Pancreas (tissue), 10 donors: ENCODE results near the gene CTNNA2. TPM values are rescaled to one million over a fixed set of nuclear protein-coding genes. Genes with fewer than 3 reads are reported as not detected.

ENCODE experiments used
- ATAC-seq, 4 donors: fragments of 200-7000 bp; cut with Tn5 transposase; one replicate each; pipeline versions ENCODE4 v1.8.0 to v1.9.1; 2020; ENCODE audit warnings: mild to moderate bottlenecking in 4 of 4, moderate library complexity in 4 of 4
- DNase-seq, 6 donors: peaks; one replicate each; pipeline ENCODE4 v3.0.0-alpha.2; 2020
- FAIRE-seq: peaks from 2 replicates; lab custom pipeline; 2012; peaks lifted over from hg19 to GRCh38; lab: Jason Lieb, UNC
- H3K27ac ChIP-seq, 4 donors: fragments of 200-600 bp; sonication (generic); 1 replicate in 3 of 4; 2 replicates in 1 of 4; pipeline versions ENCODE4 v1.5.0 to v1.8.0; 2020
- H3K27me3 ChIP-seq, 4 donors: fragments of 200-600 bp; one replicate each; pipeline ENCODE4 v1.8.0; 2021
- H3K36me3 ChIP-seq, 3 donors: fragments of 200-600 bp; sonication (generic) in 1 of 3; one replicate each; pipeline versions ENCODE4 v1.5.0 to v1.8.0; 2020 to 2021
- H3K4me1 ChIP-seq, 3 donors: fragments of 200-600 bp; one replicate each; pipeline ENCODE4 v1.8.0; 2021
- H3K4me3 ChIP-seq, 4 donors: fragments of 200-600 bp; sonication (generic) in 2 of 4; one replicate each; pipeline versions ENCODE4 v1.5.0 to v1.8.0; 2020 to 2021
- H3K9me3 ChIP-seq, 4 donors: fragments of 200-600 bp; one replicate each; pipeline ENCODE4 v1.8.0; 2021
- CTCF ChIP-seq, 4 donors: fragments of 200-600 bp; sonication (generic) in 3 of 4; IDR thresholded peaks; one replicate each; pipeline versions ENCODE4 v1.5.0 to v1.8.0; 2021; ENCODE audit warnings: antibody characterized with exemption in 4 of 4
- WGBS, 2 donors: extraction: QIAGEN DNeasy Blood & Tissue Kit; methylation state at CpG; one replicate each; pipeline ENCODE4 v1.1.7; 2013; 5-methylcytosine and 5-hydroxymethylcytosine counted together
- intact Hi-C, 3 donors: fragments of 100-400 bp; cut with DNase I; formaldehyde crosslinking; loops; one replicate each; pipeline versions ENCODE4 v1.11.1 to v1.14.2; 2022
- polyA plus RNA-seq, 2 donors: library from polyadenylated mRNA; stranded (reverse); fragments of 200-250 nt; gene quantifications; one replicate each; pipeline ENCODE4 v1.2.3, GENCODE V29; 2013
- total RNA-seq, 6 donors: library from RNA; stranded (reverse); fragmentation: NEBNext Ultra II Directional in 4 of 6; extraction: Animal tissue kit (Norgen Biotek cat#: 25700) in 4 of 6; gene quantifications; one replicate each; pipeline versions ENCODE4 v1.2.1 to v1.2.4, GENCODE V29; 2021 to 2023
- donor health status: healthy with polysubstance abuse.
- donor health status: DM: no; HTN: no; CAD: no; lungs with moderate emphysema.
- donor health status: DM: no; HTN: no; CAD: no.
- donor health status: control.
- donor health status: control.
- donor health status: Bipolar disorder and iron deficiency.
- donor health status: DM: yes; HTN: yes; CAD: no.
- donor health status: DM: no; HTN: no; CAD: no.
- donor health status: DM: no; HTN: no; CAD: no.
- donor health status: DM: yes; HTN: yes; CAD: no.

Gene CTNNA2
- total and polyA plus RNA-seq, 8 donors: 0.25 to 12.1 (median 2.1) TPM

- Histone ChIP-seq H3K36me3 (no peaks in the 10 kb centered on the region), H3K27ac (no peak overlapping the region), H3K27me3 (no peaks in the 10 kb centered on the region), H3K9me3 (no peaks in the 10 kb centered on the region), H3K4me3 (no peak overlapping the region), H3K4me1 (no peaks in the 10 kb centered on the region)
- no peak for ATAC-seq
- WGBS, 2 donors: 81 to 86% methylated on average over 4 of the region's 4 CpGs
- intact Hi-C loops: no loop called here
- FAIRE-seq: no peak
- no peak for DNase-seq
- no peak for TF ChIP-seq CTCF (IDR thresholded peaks at IDR 0.05)
These were observed 244.7 kb downstream of the CTNNA2 start for GRCh38 chr2:79757526-79757925.

GRCh38 chr2:79758042-79758441 lies 245.2 kb downstream of the CTNNA2 start:
- FAIRE-seq (no peak), DNase-seq (no peak), ATAC-seq (no peak)
- Histone ChIP-seq H3K36me3 (no peaks in the 10 kb centered on the region), H3K9me3 (no peaks in the 10 kb centered on the region), H3K27me3 (no peaks in the 10 kb centered on the region), H3K27ac (no peak overlapping the region), H3K4me1 (no peaks in the 10 kb centered on the region), H3K4me3 (no peak overlapping the region)
- intact Hi-C loops: no loop called here
- WGBS, 2 donors: 71 to 73% methylated on average over 5 of the region's 5 CpGs
- TF ChIP-seq CTCF (IDR thresholded peaks at IDR 0.05): no peak

GRCh38 chr2:79758749-79759282 lies 246.0 kb downstream of the CTNNA2 start:
- Histone ChIP-seq H3K36me3 (no peaks in the 10 kb centered on the region), H3K4me1 (no peaks in the 10 kb centered on the region), H3K4me3 (no peak overlapping the region), H3K9me3 (no peaks in the 10 kb centered on the region), H3K27ac (no peak overlapping the region), H3K27me3 (no peaks in the 10 kb centered on the region)
- no peak for FAIRE-seq
- no peak for ATAC-seq
- intact Hi-C loops: no loop called here
- DNase-seq: no peak
- WGBS, 2 donors: 69 to 73% methylated on average over 6 of the region's 6 CpGs
- TF ChIP-seq CTCF (IDR thresholded peaks at IDR 0.05): no peak

GRCh38 chr2:79770926-79771325 lies 258.1 kb downstream of the CTNNA2 start:
- 52 to 71% methylated on average over 3 of the region's 3 CpGs for WGBS, 2 donors
- H3K36me3 ChIP-seq: no peaks in the 10 kb centered on the region
- no peaks in the 10 kb centered on the region for H3K9me3 ChIP-seq
- intact Hi-C loops: no loop called here
- no peak for TF ChIP-seq CTCF (IDR thresholded peaks at IDR 0.05)
- no peak overlapping the region for H3K27ac ChIP-seq
- DNase-seq (no peak), FAIRE-seq (no peak), ATAC-seq (no peak)
- H3K4me1 ChIP-seq: no peaks in the 10 kb centered on the region
- H3K4me3 ChIP-seq: no peak overlapping the region
- no peaks in the 10 kb centered on the region for H3K27me3 ChIP-seq

GRCh38 chr2:79771493-79771892 lies 258.6 kb downstream of the CTNNA2 start:
- DNase-seq (no peak), FAIRE-seq (no peak), ATAC-seq (no peak)
- Histone ChIP-seq H3K9me3 (no peaks in the 10 kb centered on the region), H3K36me3 (no peaks in the 10 kb centered on the region), H3K4me3 (no peak overlapping the region), H3K27me3 (no peaks in the 10 kb centered on the region), H3K4me1 (no peaks in the 10 kb centered on the region), H3K27ac (no peak overlapping the region)
- intact Hi-C loops: no loop called here
- 84 to 90% methylated on average over 3 of the region's 3 CpGs for WGBS, 2 donors
- no peak for TF ChIP-seq CTCF (IDR thresholded peaks at IDR 0.05)
